Vagina (tissue), 2 donors: ENCODE measurements around the gene FKBP10.

Source experiments
- POLR2A ChIP-seq, 2 donors: fragments of 450-650 bp; IDR thresholded peaks; one replicate each; pipeline ENCODE4 v1.6.1; 2017; ENCODE audit warnings: antibody characterized with exemption in 2 of 2, mild to moderate bottlenecking in 2 of 2, moderate library complexity in 2 of 2
- TF ChIP-seq, protein P1 (sequence below), 3 experiments: fragments of 450-650 bp in 2 of 3; fragments of 200-600 bp in 1 of 3; sonication (generic) in 1 of 3; IDR thresholded peaks; one replicate each; pipeline ENCODE4 v1.5.1; 2017 to 2019; ENCODE audit warnings: antibody characterized with exemption in 3 of 3, mild to moderate bottlenecking in 2 of 3, moderate library complexity in 2 of 3

DNA sequence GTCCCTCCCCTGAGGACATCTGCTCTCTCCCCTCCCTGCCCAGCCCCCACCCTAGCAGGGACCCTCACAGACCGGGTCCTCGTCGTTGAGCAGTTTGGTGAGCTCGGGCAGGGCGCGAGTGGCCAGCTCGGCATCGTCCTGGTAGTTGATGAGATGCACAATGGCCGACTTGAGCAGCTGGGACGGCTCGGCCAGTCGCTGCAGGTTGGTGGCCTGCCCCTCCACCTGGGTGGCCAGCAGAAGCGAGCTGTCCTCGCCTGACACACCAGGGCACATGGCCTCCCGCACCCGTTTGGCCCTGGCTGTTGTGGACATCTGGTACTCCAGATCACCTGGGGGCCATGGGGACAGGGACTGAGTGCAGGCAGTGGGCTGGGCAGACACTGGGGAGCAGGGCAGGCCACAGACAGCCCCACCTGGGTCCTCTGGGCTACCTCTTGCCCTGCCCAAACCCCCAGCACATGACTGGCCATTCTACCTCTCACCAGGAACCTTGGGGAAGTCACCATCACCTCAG lies 43.4 kb upstream of the FKBP10 start:
- TF ChIP-seq, protein P1, sequence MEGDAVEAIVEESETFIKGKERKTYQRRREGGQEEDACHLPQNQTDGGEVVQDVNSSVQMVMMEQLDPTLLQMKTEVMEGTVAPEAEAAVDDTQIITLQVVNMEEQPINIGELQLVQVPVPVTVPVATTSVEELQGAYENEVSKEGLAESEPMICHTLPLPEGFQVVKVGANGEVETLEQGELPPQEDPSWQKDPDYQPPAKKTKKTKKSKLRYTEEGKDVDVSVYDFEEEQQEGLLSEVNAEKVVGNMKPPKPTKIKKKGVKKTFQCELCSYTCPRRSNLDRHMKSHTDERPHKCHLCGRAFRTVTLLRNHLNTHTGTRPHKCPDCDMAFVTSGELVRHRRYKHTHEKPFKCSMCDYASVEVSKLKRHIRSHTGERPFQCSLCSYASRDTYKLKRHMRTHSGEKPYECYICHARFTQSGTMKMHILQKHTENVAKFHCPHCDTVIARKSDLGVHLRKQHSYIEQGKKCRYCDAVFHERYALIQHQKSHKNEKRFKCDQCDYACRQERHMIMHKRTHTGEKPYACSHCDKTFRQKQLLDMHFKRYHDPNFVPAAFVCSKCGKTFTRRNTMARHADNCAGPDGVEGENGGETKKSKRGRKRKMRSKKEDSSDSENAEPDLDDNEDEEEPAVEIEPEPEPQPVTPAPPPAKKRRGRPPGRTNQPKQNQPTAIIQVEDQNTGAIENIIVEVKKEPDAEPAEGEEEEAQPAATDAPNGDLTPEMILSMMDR (IDR thresholded peaks at IDR 0.05) = no peak
- no peak for TF ChIP-seq POLR2A (IDR thresholded peaks at IDR 0.05)
